ENCODE data around the gene CSGALNACT2. TPM values are rescaled to one million over a fixed set of nuclear protein-coding genes. Genes with fewer than 3 reads are reported as not detected.

CSGALNACT2 gene
- total RNA-seq, 1 experiment from 2014 or later: 5.1 TPM

- no peak for TF ChIP-seq GABPB1 (CRISPR knock-in tag; IDR thresholded peaks at IDR 0.05)
- TF ChIP-seq PRRX2 (CRISPR knock-in tag; IDR thresholded peaks at IDR 0.05): no peak
- no peak for TF ChIP-seq GTF2I (CRISPR knock-in tag; conservative IDR thresholded peaks at IDR 0.05)
- H3K4me1 Mint-ChIP-seq: peaks cover 22% of the 10 kb centered on the region
- no peak overlapping the region for H3K4me3 Mint-ChIP-seq
- H3K36me3 Mint-ChIP-seq: no peaks in the 10 kb centered on the region
- no peak for DNase-seq (ENCODE audit: low spot score)
- ATAC-seq: no peak
- ChIA-PET CTCF (interaction anchor here (1.0 kb wide), 1 partner anchor 224 kb away, joined by 3 read pairs; no protein-coding TSS in a partner anchor), POLR2A (no interaction called here)
- peaks cover 7% of the 10 kb centered on the region for H3K9me3 Mint-ChIP-seq
- no peaks in the 10 kb centered on the region for H3K27me3 Mint-ChIP-seq (ENCODE audit: low read depth)
- no peak overlapping the region for H3K27ac Mint-ChIP-seq
Observed at GRCh38 chr10:43089519-43089918, 48.7 kb upstream of the CSGALNACT2 start.

GRCh38 chr10:43090188-43090587, 48.1 kb upstream of the CSGALNACT2 start:
- H3K27me3 Mint-ChIP-seq (ENCODE audit: low read depth): no peaks in the 10 kb centered on the region
- H3K4me3 Mint-ChIP-seq: no peak overlapping the region
- H3K9me3 Mint-ChIP-seq: peaks cover 7% of the 10 kb centered on the region
- CTCF ChIA-PET: interaction anchor here (1.0 kb wide), 1 partner anchor 224 kb away, joined by 3 read pairs; no protein-coding TSS in a partner anchor
- H3K36me3 Mint-ChIP-seq: no peaks in the 10 kb centered on the region
- no peak for DNase-seq (ENCODE audit: low spot score)
- no peak overlapping the region for H3K27ac Mint-ChIP-seq
- TF ChIP-seq ERG (CRISPR knock-in tag; IDR thresholded peaks at IDR 0.05): no peak
- no peak for TF ChIP-seq CREM (CRISPR knock-in tag; IDR thresholded peaks at IDR 0.05)
- no peak for TF ChIP-seq E2F1 (CRISPR knock-in tag; IDR thresholded peaks at IDR 0.05)
- TF ChIP-seq ZMAT4 (CRISPR knock-in tag; IDR thresholded peaks at IDR 0.05): no peak
- no peak for TF ChIP-seq FOXJ3 (CRISPR knock-in tag; IDR thresholded peaks at IDR 0.05; ENCODE audit: borderline replicate concordance)
- no peak for TF ChIP-seq NFE2L1 (CRISPR knock-in tag; IDR thresholded peaks at IDR 0.05)
- no peak for TF ChIP-seq EMX1 (CRISPR knock-in tag; IDR thresholded peaks at IDR 0.05)
- no peak for TF ChIP-seq E2F5 (CRISPR knock-in tag; IDR thresholded peaks at IDR 0.05)
- TF ChIP-seq SOX15 (CRISPR knock-in tag; IDR thresholded peaks at IDR 0.05): no peak
- TF ChIP-seq GABPB1 (CRISPR knock-in tag; IDR thresholded peaks at IDR 0.05): no peak
- TF ChIP-seq ZNF423 (CRISPR knock-in tag; IDR thresholded peaks at IDR 0.05): no peak
- TF ChIP-seq E2F4 (CRISPR knock-in tag; IDR thresholded peaks at IDR 0.05; ENCODE audit: borderline replicate concordance, low read depth): no peak
- TF ChIP-seq SP1 (CRISPR knock-in tag; conservative IDR thresholded peaks at IDR 0.05): no peak
- TF ChIP-seq SMAD3 (CRISPR knock-in tag; IDR thresholded peaks at IDR 0.05; ENCODE audit: borderline replicate concordance): no peak
- no peak for TF ChIP-seq CDX4 (CRISPR knock-in tag; IDR thresholded peaks at IDR 0.05; ENCODE audit: borderline replicate concordance)
- no peak for TF ChIP-seq GRHL2 (CRISPR knock-in tag; IDR thresholded peaks at IDR 0.05; ENCODE audit: insufficient replicate concordance, severe bottlenecking)
- TF ChIP-seq TEAD1 (CRISPR knock-in tag; IDR thresholded peaks at IDR 0.05): no peak
- TF ChIP-seq ZNF425 (CRISPR knock-in tag; conservative IDR thresholded peaks at IDR 0.05): no peak
- POLR2A ChIA-PET: no interaction called here
- H3K4me1 Mint-ChIP-seq: peaks cover 24% of the 10 kb centered on the region
- no peak for ATAC-seq
